ENCODE data around the gene SFPQ.

SFPQ gene

DNA sequence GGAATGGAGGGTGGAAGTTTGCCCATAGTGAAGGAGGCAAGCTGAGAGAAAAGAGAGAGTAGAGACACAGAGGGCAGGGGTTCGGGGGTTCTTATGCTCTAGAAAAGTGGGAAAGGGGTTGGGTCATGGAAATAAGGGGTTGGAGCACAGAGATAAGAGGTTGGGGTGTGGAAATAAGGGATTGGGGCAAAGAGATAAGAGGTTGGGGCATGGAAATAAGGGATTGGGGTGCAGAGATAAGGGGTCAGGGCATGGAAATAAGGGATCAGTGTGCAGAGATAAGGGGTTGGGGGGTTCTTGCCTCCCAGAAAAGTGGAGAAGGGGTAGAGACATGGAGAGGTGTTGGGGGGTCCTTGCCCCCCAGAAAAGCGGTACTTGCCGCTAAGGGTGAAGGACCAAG lies 56.2 kb downstream of the SFPQ start:
- no peak for DNase-seq

Data from CD4-positive, alpha-beta T cell treated with Interleukin-15 for 1 hour (primary cell).